Measurements from ENCODE around the gene CCL17. TPM values are rescaled to one million over a fixed set of nuclear protein-coding genes. Genes with fewer than 3 reads are reported as not detected.

The CCL17 gene
- total and polyA plus RNA-seq, 4 donors: 0.94 TPM; not detected in 3

Other genes with a start within 250 kb of the CCL17 start
- 10 to 100 TPM; 59.8 to 85.7 TPM for gene PSME3IP1, start 218.7 kb upstream of the CCL17 start, total RNA-seq
- 10 to 100 TPM; 34.9 to 90.8 TPM for gene PSME3IP1, start 218.7 kb upstream of the CCL17 start, polyA plus RNA-seq
- gene RSPRY1, start 218.4 kb upstream of the CCL17 start, total RNA-seq: 10 to 100 TPM; 30.9 to 32.5 TPM
- 10 to 100 TPM; 10.4 to 12.7 TPM for gene RSPRY1, start 218.4 kb upstream of the CCL17 start, polyA plus RNA-seq
- gene ARL2BP, start 159.5 kb upstream of the CCL17 start, total RNA-seq: 10 to 100 TPM; 39.1 to 47.5 TPM
- gene ARL2BP, start 159.5 kb upstream of the CCL17 start, polyA plus RNA-seq: 10 to 100 TPM; 42.1 to 65.4 TPM
- gene PLLP, start 120.1 kb upstream of the CCL17 start, total RNA-seq: 1 to 10 TPM; 2.2 to 2.6 TPM
- gene PLLP, start 120.1 kb upstream of the CCL17 start, polyA plus RNA-seq: 1 to 10 TPM; 3.0 to 7.6 TPM
- gene CCL22, start 46.0 kb upstream of the CCL17 start, total RNA-seq: under 1 TPM; 0.24 to 0.29 TPM
- gene CCL22, start 46.0 kb upstream of the CCL17 start, polyA plus RNA-seq: under 1 TPM in 1 of 2 donors, not detected in 1; 0.08 TPM
- 10 to 100 TPM; 45.5 to 47.5 TPM for gene CX3CL1, start 32.3 kb upstream of the CCL17 start, total RNA-seq
- 10 to 100 TPM; 17.5 to 62.5 TPM for gene CX3CL1, start 32.3 kb upstream of the CCL17 start, polyA plus RNA-seq
- gene CIAPIN1, start 42.6 kb downstream of the CCL17 start, total RNA-seq: 10 to 100 TPM; 26.7 to 27.4 TPM
- 10 to 100 TPM; 16.3 to 21.6 TPM for gene CIAPIN1, start 42.6 kb downstream of the CCL17 start, polyA plus RNA-seq
- 10 to 100 TPM; 22.0 to 29.4 TPM for gene COQ9, start 42.7 kb downstream of the CCL17 start, total RNA-seq
- gene COQ9, start 42.7 kb downstream of the CCL17 start, polyA plus RNA-seq: 10 to 100 TPM; 28.9 to 48.2 TPM
- gene POLR2C, start 57.9 kb downstream of the CCL17 start, total RNA-seq: 10 to 100 TPM; 43.8 to 49.7 TPM
- 10 to 100 TPM; 49.3 to 55.3 TPM for gene POLR2C, start 57.9 kb downstream of the CCL17 start, polyA plus RNA-seq
- 10 to 100 TPM; 35.5 to 44.5 TPM for gene DOK4, start 81.7 kb downstream of the CCL17 start, total RNA-seq
- 10 to 100 TPM; 26.4 to 54.1 TPM for gene DOK4, start 81.7 kb downstream of the CCL17 start, polyA plus RNA-seq
- 10 to 100 TPM; 15.3 to 21.9 TPM for gene CCDC102A, start 131.8 kb downstream of the CCL17 start, total RNA-seq
- 10 to 100 TPM; 12.9 to 14.1 TPM for gene CCDC102A, start 131.8 kb downstream of the CCL17 start, polyA plus RNA-seq
- under 1 TPM; 0.26 to 0.69 TPM for gene ADGRG5, start 137.9 kb downstream of the CCL17 start, total RNA-seq
- gene ADGRG5, start 137.9 kb downstream of the CCL17 start, polyA plus RNA-seq: under 1 TPM in 1 of 2 donors, not detected in 1; 0.63 TPM
- 10 to 100 TPM; 33.0 to 68.4 TPM for gene ADGRG1, start 223.9 kb downstream of the CCL17 start, total RNA-seq
- gene ADGRG1, start 223.9 kb downstream of the CCL17 start, polyA plus RNA-seq: 1 to 10 TPM; 1.2 to 2.1 TPM